NB4 (cell line): ENCODE data around the gene PBX3.

ENCODE experiments used
- CTCF ChIP-seq: IDR thresholded peaks from one replicate; pipeline ENCODE4 v1.5.1; 2012; ENCODE audit warnings: low read depth, low read length
- MAX ChIP-seq: IDR thresholded peaks from 2 replicates; pipeline ENCODE4 v1.6.1; 2011; ENCODE audit warnings: low read depth, low read length
- MYC ChIP-seq: IDR thresholded peaks from 2 replicates; pipeline ENCODE4 v1.6.1; 2011; ENCODE audit warnings: low read depth, low read length

GRCh38 chr9:125906144-125906543 lies 159.0 kb downstream of the PBX3 start:
- no peak for TF ChIP-seq CTCF
- TF ChIP-seq MYC = no peak
- TF ChIP-seq MAX = no peak
